Stimulated activated CD8-positive, alpha-beta memory T cell treated with anti-CD3 and anti-CD28 coated beads, Interleukin-2, amount 100 ng/mL, for 1 hour (primary cell): Measurements from ENCODE around the gene LEFTY1.

Experiments
- DNase-seq, 2 donors: peaks; one replicate each; pipeline ENCODE4 v3.0.0-alpha.2; 2020; ENCODE audit warnings: low read depth in 2 of 2

Gene LEFTY1

GRCh38 chr1:225873281-225873850, 15.6 kb downstream of the LEFTY1 start:
- DNase-seq = no peak

DNA sequence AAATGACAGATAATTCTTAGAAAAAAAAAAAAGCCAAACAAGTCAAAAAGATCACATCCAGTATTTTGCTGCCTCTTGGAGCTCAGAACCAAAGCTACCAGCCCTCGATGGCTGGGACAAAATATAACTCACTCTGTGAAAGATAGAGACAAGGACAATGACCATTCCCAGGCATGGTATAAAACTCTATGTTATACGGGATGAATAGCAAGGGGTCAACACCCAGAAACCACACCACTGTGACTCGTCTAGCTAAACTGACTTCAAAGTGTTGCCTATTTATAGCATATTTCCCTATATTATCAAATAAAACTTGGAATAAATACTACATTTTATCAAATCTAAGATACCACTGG, 16.9 kb downstream of the LEFTY1 start:
- DNase-seq = no peak

DNA sequence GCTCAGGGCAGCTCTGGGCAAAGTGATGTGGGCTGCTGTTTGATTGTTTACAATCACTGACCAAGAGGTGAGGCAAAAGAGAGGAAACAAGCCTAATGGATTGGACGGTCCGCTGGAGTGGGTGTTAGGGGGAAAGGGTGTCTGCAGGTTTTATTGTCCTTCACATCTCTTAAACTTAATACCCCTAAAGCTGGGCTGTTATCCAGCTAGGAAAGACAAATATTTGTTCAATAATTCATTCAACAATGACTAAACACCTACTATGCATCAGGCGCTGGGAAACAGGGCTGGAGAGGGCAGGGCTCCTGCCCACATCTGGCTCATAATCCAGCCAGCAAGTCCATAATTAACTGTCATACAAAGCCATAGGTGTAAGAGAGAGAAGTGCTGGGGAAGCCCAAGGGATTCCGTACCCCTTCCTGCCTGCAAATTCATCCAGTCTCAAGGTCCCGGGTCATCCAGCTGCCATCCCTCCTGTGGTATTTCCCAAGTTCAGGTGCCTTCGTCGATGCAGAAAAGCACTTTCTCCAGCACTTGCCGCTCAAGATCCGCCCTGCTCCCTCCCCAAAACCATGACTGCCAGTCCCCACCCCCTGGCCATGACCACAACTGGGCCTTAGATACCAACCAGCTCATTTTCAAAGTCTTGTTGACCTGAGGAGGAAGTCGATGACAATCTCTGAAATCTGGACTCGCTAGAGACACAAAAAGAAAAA, 17.4 kb downstream of the LEFTY1 start:
- DNase-seq = no peak

- no peak for DNase-seq
Measured at GRCh38 chr1:225870911-225871310, 18.0 kb downstream of the LEFTY1 start.

DNA sequence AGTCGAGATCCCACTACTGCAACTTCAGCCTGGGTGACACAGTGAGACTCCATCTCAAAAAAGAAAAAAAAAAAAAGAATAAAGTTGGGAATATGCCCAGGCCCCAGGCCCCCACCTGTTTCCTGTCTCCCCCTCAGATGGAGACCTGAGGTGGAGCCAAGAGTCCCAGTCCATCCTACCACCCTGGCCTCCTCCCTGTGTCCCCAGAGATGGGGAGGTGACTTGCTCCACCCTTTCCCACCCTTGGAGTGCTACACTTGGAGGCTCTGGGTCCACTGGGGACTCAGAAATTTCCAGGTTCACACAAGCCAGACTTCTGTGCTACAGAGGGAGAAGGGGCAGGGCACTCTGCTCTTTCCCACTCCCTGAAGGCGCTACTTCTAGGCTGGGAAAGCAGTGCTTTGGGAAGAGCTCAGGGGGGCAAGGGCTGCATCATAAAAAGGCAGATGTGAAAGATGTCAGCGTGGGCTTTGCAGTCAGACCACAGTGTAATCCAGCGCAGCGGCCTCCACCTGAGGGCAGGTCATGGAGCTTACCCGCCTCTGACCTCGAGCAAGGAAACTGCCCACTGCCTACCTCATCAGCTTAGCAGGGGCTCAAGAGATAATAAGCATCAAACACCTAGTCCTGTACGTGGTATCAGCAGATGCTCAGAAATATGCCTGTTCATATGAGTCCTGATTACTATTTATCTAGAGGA, 20.2 kb downstream of the LEFTY1 start:
- no peak for DNase-seq

DNA sequence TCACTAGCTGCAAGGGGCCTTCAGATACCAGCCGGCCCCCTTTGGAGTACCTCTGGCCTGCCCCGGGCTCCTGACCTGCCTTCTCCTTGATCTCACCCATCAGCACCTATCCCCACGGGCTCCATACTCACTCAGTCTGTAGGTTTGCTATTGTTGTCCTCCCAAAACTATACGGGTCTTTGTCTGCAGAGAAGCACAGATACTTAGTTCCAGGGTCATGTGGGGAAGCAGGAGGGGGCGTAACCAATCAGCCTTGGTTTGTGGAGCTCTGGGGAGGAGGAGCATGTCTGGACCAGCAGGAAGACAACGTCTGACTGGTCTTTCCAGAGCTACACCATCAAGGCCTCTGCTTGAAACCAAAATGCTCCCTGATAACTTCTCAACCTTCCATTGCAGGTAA, 22.0 kb downstream of the LEFTY1 start:
- no peak for DNase-seq

- DNase-seq = peak; percentile 33 to 49
Measured at GRCh38 chr1:225866061-225866837, 22.7 kb downstream of the LEFTY1 start.

- DNase-seq = no peak
Measured at GRCh38 chr1:225865514-225865913, 23.4 kb downstream of the LEFTY1 start.

- no peak for DNase-seq
Measured at GRCh38 chr1:225863167-225863566, 25.8 kb downstream of the LEFTY1 start.

- DNase-seq = no peak
Measured at GRCh38 chr1:225862581-225862950, 26.4 kb downstream of the LEFTY1 start.

DNA sequence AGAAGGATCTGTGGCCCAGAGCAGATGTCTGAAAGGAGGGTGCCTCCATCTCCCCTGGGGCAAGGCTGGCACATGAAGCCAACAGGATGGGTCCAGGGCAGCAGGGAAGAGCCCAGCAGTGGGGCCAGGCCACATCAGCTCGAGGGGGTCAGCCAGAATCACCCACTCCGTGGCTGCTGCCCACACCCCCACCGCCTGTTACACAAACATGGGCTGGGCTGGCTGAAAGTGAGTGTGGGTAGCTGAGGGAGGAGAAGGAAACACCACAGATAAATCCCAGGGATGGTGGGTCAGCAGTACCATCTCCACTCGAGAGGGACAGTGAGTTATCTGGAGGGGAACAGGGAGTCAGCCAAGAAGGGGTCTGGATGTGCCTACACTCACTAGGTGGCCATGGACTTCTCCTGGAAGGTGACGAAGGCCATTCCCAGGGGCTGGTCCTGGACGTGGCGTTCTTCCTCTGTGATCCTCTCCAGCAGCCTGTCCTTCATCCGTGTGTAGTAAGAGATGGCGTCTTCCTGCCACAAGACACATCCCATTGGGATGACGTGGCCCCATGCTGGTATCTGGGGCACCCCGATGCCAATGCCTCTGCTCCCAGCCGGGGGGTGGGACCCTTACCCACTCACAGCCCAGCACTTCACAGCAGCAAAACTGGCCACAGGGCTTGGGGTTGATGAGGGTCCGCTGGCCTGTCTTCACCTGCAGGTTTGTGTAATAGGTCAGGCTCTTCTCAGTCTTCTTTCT, 26.9 kb downstream of the LEFTY1 start:
- no peak for DNase-seq

- no peak for DNase-seq
Measured at GRCh38 chr1:225860876-225861441, 28.0 kb downstream of the LEFTY1 start.

DNA sequence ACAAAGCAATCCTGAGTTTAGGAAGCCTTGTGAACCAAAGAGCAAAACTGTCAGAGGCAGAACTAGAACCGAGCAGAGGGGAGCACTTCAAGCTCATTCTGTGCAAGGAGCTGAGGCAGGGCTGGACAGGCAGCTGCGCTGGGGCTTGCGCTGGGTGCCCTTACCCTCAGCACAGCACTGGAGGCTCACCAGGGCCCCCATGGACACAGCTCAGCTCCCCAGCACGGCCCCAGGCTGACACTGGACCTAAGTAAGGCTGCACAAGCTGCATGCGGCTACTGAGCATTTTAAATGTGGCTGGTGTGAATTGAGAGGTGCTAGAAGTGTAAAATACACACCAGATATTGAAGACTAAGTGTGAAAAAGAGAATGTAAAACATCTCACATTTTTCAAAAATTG, 28.8 kb downstream of the LEFTY1 start:
- DNase-seq = no peak

DNA sequence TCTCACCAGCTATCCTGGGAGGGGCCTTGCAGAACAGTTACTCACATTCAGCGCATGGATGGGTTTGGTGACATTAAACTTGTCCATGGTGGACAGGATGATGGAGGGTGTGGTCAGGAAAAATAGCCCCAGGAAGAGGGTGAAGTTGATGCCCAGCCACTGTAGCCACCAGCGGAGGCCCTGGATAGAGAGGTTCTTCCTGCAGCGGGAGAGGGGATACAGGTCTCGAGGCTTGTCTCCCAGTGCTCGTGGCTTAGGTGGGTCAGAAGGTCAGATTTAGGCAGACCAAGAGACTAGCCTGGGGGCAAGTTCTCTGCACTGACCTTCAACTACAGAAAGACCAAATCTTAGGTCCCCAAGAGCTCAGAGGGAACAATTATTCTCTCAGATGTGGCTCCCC, 29.8 kb downstream of the LEFTY1 start:
- no peak for DNase-seq

GRCh38 chr1:225857256-225857655, 31.7 kb downstream of the LEFTY1 start:
- DNase-seq = no peak

GRCh38 chr1:225855503-225856300, 33.2 kb downstream of the LEFTY1 start:
- DNase-seq = no peak

DNA sequence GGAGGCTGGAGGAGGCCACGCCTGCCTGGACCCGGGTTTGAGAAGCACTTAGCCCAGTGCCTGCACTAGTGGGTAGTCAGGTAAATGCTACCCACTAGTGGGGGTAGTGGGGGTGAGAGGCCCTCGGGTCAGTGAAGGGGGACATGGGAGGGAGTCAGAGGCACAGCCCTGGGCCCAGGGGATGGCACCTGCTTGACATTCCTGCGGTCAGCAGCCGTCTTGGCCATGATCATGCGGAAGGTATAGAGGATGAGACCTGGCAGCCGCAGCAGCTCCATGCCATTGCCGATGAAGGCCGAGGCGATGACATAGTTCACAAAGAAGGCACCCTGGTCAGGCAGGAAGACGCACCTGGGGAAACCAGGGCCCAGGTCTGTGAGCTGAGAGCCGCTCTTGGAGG, 35.5 kb downstream of the LEFTY1 start:
- no peak for DNase-seq

- no peak for DNase-seq
Measured at GRCh38 chr1:225852413-225853124, 36.4 kb downstream of the LEFTY1 start.

DNA sequence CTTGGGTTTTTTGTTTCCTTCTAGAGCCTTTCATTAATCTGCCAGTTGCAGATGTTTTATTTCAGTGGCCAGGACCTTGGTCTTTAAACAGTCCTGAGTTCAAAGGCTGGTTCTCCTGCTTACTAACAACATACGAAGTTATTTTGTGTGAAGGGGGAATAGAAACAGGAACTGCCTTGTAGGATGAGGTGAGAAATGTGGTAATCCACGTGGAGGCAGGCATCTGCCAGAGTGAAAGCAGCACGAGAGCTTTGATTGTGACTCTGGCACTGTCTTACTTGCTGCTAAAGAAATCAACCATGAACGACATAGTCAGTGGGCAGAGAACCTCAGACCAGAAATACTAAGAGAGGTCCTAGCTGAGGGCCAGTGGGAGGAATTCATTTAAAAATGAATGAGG, 37.1 kb downstream of the LEFTY1 start:
- no peak for DNase-seq

- DNase-seq = no peak
Measured at GRCh38 chr1:225850370-225850769, 38.6 kb downstream of the LEFTY1 start.
